Retina (tissue), 1 donor: ENCODE measurements around the gene PLEKHA5.
"Not testable (repeated sequence)": the region's sequence is repeated elsewhere in the genome, so short reads cannot be mapped to it uniquely, and the experiment has no call there.

Experiments
- DNase-seq: peaks from one replicate; pipeline ENCODE4 v3.0.0-alpha.2; 2016

The PLEKHA5 gene

DNA sequence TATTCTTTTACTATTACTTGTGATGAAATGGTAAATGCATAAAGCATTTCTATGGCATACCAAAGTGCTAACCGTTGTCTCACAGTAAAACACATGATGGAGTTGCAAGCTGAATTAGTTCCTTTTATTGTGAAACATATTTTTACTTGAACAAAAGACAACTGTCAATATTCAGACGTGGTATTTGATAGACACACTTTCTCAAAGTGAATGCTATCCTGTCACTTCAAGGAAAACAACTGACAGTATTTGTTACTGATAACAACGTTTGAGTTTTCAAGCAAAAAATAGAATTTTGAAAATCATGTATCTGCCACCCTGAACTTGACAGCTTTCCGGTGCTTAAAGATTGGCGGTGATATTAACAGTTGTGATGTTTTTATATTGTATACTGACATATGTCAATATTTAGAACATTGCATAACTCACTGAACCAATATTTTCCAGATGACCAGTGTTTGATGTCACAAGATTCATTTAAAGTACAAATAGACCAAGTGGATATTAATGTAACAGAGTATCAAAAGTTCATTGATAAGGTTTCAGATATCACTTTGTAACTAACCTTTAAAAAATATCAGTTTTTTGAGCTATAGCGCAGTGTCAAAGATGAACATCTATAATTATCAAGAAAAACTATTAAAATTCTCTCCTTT lies 156.4 kb downstream of the PLEKHA5 start:
- no peak for DNase-seq

DNA sequence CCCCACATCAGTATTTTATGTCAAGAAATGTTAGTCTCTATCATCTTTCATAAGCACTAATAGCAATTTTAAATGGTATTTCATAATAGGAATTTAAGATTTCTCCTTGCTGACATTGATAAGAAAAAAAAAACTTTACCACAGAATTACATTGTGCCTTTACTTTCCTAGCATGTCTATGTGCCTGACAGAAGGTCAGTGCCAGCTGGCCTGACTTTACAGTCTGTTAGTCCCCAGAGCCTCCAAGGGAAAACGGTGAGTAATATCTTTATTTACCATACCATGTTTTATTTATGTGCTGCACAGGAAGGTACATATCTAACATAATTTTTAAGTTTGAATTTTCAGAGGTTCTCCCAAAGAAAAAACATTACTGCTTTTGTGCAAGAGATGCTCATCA lies 157.8 kb downstream of the PLEKHA5 start:
- DNase-seq: no peak

DNA sequence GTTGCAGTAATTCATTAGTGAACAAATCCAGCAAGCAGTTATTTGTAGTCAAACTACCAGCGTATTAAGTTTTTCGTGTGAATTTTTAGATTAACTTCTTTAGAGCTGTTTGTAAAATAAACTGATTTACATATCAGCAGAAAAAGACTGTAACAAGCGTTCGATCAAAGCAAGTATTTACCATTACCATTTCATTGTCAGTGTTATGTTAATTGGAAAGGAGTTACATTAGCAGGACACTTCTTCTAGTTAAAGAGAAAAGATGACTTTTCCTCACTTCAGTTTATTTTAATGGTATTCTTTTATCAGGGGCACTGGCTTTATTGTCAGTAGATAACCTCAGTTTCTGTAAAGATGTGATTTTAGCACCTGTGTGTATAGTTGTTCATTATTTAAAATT lies 158.6 kb downstream of the PLEKHA5 start:
- DNase-seq: no peak

DNA sequence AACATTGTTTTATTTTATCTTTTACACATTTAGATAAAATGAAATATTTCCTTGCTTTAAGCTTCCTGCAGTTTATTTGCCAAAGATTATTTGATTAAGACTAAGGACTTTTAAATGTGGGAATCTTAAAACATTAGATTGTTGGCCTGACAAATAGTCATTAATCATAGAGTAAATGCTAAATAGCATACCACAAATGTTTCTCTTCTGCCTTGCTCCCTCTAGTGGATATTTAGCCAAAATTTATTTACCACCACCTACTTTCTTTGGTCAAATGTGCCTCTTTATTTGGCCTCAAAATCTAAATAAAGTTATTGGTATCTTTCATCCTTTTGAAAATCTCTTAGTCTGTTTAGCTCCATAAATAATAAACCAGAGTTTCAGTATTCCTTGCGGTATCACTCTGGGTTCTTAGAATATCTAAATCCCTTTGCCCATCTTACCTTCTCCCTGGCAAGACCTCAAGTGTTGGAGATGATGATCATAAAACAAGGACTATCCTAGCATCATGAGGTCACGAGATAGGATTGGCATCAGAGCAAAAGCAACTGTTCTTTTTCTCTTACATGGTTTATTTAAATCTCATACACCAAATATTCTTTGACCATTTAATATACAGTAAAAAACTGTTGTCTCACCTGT lies 159.2 kb downstream of the PLEKHA5 start:
- DNase-seq: no peak

DNA sequence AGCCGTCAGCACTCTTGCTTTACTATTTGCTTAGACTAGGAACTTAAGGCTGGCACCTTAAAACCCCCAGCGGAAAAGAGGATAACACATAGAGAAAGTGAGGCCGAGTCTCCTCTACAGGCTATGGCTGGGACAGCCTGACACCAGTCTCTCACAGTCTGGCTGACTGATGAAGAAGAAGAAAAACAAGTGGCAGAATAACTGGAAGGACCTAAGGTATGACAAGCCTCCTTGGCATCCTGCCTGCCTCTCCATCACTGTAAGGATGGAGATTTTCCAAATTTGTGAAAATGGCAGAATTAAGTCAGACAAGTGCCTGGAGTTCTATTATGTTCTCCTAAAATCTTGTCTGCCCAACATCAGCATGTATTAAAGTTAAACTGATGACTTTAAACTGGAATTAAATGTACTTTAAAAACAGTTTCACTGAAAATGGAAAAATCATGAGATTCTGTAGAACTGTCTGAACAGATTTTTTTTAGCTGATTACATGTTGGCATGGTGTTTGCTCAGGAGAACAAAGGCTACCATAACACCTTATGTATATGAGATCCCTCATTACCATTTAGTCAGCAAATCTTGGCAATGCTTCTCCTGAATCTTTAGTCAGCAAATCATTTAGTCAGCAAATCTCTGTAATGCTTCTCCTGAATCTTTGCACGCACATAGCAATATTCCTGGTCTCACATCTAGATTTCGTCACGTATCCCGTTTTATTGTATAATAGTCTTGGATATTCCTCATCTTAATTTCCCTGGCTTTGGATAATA lies 169.5 kb downstream of the PLEKHA5 start:
- DNase-seq: no peak

DNA sequence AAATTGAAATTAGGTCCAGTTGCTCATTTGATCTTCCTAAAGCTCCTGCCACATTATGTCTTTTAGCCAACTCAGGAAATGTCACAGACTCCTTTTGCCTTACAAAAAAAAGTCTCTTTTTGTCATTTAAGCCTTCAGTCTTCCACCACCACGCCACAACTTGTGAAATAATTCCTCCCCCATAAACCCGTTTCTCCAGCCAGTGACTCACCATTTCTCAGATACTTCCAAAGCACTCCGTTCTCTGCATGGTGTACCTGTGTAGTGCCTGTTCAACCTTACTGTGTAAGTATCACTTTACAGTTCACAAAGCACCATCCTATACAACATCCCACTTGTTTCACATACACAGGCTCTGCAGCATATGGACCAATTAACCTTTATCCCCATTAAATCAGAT lies 170.2 kb downstream of the PLEKHA5 start:
- no peak for DNase-seq

DNA sequence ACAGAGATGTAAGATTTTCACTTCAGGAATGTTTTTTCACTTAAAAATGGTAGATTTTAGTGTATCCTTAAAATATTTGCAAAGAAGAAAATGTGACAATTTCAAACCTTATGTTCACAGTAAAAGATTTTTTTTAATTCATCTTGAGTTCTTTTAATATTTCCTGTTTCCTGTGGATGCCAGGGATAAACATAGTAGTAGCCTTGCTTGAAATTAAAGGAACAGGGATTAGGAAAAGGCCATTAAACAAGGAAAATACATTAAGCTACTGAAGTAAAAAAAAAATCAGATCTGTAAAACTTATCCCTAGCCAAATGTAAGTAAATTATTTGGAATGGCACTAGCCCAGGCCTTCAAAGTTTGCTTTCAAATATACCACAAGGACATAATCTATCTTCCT lies 171.7 kb downstream of the PLEKHA5 start:
- no peak for DNase-seq

DNA sequence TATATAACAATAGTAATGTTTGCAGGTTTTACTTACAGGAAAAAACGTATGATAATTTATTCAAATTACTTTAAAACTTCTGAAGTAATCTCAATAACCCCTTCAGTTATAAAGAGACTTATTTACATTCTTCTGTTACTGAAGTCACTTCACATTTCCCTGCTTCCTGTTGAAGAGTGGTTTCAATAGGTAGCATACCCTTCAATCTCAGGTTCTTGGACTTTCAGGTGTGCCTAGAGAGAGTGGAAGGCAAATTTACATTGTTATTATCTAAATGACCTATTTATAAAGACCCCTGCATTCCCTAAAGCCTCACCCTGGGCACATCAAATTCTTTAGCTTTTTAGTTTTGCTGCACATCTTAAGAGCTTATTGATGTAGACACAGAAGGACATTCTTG lies 172.2 kb downstream of the PLEKHA5 start:
- no peak for DNase-seq

DNA sequence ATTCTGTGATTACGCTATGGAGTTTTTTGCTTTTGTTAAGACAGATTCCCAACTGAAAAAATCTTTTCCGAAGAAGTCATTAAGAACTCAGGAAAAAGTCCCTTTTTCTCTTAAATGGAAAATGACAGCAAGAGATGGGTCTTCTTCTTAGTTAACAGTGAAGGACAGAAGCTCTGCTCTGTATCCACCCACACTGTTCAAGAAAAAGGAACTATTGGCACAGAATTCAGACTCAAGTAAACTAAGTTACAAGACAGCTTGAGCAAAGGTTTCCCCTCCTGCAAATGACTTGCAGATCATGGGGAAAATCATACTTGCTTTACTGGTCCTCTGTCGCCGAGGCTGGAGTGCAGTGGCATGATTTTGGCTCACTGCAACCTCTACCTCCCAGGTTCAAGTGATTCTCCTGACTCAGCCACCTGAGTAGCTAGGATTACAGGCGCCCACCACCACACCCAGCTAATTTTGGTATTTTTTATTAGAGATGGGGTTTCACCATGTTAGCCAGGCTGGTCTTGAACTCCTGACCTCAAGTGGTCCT lies 172.6 kb downstream of the PLEKHA5 start:
- DNase-seq: no peak

DNA sequence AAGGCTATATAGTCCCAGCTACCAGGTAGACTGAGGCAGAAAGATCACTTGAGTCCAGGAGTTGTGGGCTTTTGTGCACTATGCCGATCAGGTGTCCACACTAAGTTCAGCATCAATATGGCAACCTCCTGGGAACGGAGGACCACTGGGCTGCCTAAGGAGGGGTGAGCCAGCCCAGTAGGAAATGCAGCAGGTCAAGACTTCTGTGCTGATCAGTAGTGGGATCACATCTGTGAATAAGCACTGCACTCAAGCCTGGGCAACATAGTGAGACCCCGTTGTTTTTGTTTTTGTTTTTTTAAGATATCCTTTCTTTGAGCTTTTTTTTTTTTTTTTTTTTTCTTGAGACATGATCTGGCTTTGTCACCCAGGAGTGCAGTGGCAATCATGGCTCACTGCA lies 174.0 kb downstream of the PLEKHA5 start:
- no peak for DNase-seq

DNA sequence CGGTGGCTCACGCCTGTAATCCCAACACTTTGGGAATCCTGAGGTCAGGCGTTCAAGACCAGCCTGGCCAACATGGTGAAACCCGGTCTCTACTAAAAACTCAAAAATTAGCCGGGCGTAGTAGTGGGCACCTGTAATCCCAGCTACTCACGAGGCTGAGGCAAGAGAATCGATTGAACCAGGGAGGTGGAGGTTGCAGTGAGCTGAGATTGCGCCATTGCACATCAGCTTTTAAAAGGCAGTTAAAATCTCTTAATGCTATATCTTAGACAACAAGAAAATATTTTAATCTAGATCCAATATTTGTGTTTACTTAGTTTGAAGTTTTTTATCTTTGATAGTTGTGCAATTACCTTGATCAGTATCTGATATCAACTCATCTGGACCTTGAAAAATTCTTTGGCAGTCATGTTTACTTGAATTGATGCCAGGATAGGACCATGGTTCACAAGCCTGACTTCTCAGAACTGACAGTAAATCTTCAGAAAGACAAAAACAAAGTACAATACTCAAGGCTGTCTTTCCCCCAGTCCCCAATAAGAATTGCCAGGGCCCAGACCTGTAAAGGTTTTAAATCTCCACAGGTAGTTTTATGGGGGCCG lies 174.7 kb downstream of the PLEKHA5 start:
- no peak for DNase-seq

DNA sequence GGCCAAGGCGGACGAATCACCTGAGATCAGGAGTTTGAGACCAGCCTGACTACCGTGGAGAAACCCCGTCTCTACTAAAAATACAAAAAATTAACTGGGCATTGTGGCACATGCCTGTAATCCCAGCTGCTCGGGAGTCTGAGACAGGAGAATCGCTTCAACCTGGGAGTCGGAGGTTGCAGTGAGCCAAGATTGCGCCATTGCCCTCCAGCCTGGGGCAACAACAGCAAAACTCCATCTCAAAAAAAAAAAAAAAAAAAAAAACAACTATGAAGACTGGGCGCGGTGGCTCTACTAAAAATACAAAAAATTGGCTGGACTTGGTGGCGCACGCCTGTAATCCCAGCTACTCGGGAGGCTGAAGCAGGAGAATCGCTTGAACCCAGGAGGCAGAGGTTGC lies 176.1 kb downstream of the PLEKHA5 start:
- not testable (repeated sequence) for DNase-seq

DNA sequence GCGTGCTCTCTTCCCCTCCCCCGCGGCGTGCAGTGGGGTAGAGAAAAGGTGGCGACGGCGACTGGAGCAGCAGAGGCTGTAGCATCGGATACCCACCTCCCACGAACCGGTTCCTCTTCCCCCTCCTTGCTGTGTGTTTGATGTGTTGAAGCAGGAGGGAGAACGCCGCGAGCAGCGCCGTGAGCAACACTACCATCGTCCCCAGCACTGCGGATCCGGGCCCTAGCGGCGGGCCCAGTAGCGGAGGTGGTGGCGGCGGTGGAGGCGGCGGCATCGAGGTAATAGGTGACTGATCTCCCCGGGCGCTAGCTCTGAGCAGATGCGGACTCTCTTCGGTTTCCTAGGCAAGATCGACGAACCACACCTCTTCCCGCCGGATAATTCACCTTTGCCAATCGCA lies 176.8 kb downstream of the PLEKHA5 start:
- DNase-seq: no peak

DNA sequence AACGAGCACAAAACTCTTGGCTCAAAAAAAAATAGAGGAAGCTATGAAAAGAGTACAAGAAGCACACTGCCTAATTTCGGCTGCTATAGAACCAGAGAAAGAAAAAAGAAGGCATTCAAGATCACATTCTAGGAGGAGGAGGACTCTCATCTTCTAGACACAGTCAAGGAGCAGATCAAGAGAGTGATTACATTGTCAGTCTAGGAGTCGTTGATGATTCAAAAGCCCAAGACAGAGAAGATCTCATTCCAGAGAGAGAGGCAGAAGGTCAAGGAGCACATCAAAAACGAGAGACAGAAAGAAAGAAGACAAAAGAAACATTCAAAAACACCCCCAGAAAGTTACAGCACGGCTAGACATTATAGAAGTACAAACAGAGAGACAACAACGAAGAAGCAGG lies 177.9 kb downstream of the PLEKHA5 start:
- DNase-seq: no peak

DNA sequence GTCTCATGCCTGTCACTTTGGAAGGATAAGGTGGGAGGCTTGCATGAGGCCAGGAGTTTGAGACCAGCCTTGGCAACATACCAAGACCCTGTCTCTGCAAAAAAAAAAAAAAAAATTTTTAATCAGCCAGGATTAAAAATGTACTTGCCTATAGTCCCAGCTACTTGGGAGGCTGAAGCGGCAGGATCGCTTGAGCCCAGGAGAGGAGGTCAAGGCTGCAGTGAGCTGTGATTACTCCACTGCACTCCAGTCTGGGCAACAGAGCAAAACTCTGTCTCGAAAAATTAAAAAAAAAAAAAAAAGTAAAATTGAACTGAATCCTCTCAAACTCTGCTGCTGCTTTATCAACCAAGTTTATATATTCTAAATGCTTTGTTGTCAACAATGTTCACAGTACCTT lies 181.6 kb downstream of the PLEKHA5 start:
- no peak for DNase-seq

DNA sequence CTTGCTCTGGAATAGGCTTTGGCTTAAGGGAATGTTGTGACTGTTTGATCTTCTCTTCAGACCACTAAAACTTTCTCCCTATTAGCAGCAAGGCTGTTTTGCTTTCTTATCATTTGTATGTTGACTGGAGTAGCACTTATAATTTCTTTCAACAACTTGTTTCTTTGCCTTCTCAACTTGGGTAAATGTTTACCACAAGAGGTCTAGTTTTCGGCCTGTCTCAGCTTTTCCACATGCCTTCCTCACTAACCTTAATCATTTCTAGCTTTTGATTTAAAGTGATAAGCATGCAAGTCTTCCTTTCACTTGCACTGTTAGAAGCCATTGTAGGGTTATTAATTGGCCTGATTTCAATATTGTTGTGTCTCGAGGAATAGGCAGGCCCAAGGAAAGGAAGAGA lies 183.1 kb downstream of the PLEKHA5 start:
- DNase-seq: no peak

DNA sequence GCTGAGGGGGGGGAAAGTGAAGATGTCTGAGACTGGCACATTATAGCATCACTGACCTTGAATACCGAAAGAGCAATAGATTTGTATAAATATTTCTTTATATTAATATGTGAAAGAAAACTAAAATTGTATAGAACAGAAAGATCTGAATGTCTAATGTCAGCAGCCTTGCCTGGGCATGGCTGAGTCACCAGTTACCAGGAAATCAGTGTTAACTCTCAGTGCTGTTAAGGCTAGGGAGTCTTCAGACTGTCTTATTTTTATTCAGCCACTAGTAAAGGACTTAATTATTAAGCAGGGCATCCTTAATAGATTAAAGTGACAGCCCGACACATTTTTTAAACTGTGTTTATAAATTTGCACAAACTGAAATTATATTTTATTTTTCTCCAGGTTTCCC lies 186.9 kb downstream of the PLEKHA5 start:
- no peak for DNase-seq

DNA sequence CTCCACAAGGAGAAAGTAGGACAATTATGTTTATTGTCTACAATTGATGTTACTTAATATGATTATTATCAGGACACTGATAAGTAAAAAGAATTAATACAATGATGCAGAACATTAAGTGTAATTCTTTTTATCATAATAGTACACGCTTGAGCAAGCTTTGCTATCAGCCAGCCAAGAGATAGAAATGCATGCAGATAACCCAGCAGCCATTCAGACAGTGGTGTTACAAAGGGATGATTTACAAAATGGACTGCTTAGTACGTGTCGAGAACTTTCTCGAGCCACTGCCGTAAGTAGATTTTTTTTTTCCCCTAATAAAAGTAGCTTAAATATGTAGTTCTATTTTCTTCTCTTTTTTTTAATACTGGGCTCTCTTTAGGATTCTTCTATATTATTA lies 192.8 kb downstream of the PLEKHA5 start:
- no peak for DNase-seq

DNA sequence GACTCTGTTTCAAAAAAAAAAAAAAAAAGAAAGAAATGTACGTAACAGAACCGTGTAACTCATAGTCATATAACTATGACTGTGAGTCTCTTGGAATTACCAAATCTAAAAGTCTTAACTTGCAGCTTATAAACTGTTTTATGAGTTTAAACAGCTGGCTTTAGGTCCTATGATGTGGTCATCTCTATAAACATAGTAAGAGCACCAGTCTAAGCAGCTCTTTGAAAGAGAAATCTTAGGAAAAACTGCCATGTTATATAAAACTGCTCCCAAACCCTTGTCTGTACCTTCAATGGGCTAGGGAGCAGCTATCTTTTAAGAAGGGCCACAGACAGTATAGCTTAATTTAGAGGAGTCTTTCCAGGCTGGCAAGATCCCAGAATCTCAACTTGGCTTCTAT lies 194.3 kb downstream of the PLEKHA5 start:
- DNase-seq: no peak

DNA sequence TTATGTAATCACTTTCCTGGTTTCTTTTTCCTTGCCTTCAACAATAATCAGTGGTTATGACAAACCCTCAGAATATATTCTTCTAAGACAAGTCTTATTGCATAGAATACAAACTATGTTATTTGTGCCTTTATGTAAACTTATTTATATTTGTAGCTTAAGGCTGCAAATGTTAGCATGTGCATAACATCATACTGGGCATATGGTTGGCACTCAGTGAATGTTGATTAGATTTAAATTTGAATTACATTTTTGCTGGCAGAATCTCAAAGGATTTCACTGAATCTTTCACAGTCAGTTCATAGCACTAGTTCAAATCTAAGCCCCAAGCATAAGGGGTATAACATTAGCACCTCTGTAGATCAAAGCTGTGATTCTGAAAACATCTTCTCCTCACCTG lies 196.6 kb downstream of the PLEKHA5 start:
- DNase-seq: no peak

DNA sequence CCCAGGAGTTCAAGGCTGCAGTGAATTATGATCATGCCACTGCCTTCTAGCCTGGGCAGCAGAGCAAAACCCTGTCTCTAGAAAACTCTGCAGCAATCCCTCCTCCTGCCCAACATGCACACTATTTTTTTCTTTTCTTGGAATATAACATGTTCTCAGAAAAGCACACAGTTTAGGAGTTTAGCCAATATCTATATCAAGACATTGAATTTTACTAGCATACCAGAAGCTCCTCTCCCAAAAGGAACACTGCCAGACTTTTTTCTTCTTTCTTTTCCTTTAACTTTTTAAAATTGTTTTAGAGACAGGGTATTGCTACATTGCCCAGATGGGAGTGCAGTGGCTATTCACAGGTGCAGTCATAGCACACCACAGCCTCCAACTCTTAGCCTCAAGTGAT lies 202.7 kb downstream of the PLEKHA5 start:
- DNase-seq: no peak

DNA sequence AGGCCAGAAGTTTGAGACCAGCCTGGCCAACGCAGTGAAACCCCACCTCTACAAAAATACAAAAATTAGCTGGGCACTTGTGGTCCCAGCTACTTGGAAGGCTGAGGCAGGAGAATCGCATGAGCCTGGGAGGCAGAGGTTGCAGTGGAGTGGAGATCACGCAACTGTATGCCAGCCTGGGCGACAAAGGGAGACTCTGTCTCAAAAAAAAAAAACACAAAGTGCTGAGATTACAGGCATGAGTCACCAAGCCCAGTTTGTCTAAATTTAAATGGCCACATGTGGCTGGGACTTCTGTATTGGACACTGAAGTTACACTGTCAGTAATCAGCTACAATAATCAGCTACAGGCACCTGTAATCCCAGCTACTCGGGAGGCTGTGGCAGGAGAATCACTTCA lies 208.9 kb downstream of the PLEKHA5 start:
- DNase-seq: no peak

DNA sequence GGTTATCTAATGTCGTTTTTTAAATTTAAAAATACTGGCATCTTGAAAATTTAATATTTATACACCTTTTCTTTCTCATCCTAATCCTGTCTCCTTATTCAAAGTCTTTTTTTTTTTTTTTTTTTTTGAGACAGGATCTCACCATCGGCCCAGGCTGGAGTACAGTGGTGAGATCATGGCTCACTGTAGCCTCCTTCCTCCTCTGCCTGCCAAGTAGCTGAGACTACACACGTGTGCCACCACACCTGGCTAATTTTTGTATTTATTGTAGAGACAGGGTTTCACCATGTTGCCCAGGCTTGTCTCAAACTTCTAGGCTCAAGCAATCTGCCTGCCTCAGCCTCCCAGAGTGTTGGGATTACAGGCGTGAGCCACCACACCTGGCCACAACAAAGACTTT lies 221.3 kb downstream of the PLEKHA5 start:
- DNase-seq: not testable (repeated sequence)

DNA sequence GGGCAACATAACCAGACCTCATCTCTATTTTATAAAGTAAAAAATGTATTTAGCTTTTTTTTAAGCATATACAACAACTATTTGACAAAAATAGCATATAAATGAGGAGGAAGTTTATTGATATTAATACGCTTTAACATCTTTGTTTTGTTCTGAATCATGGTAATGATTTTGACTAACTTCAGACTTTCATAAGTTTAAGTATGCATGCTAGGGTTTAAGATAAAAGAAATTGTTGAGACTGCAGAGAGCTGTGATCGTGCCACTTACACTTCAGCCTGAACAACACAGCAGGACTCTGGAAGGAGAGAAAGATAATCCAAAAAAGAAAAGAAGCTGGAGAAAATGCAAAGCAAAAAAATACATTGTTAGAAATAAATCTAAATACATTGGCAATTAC lies 221.8 kb downstream of the PLEKHA5 start:
- DNase-seq: no peak
